DOHH2 (cell line): ENCODE results near the gene UBE2S.

Experiments used
- CTCF ChIP-seq: fragments of 200-600 bp; sonication (generic); IDR thresholded peaks from one replicate; pipeline ENCODE4 v1.5.1; 2014; ENCODE audit warnings: antibody characterized with exemption, mild to moderate bottlenecking, low read depth, low read length; ENCODE audit not compliant: poor library complexity, severe bottlenecking
- EZH2phosphoT487 ChIP-seq: fragments of 200-600 bp; sonication (generic); IDR thresholded peaks from 2 replicates; pipeline ENCODE4 v1.6.1; 2017; ENCODE audit warnings: borderline replicate concordance, mild to moderate bottlenecking, antibody characterized with exemption, low read length, moderate library complexity, mixed read lengths

DNA sequence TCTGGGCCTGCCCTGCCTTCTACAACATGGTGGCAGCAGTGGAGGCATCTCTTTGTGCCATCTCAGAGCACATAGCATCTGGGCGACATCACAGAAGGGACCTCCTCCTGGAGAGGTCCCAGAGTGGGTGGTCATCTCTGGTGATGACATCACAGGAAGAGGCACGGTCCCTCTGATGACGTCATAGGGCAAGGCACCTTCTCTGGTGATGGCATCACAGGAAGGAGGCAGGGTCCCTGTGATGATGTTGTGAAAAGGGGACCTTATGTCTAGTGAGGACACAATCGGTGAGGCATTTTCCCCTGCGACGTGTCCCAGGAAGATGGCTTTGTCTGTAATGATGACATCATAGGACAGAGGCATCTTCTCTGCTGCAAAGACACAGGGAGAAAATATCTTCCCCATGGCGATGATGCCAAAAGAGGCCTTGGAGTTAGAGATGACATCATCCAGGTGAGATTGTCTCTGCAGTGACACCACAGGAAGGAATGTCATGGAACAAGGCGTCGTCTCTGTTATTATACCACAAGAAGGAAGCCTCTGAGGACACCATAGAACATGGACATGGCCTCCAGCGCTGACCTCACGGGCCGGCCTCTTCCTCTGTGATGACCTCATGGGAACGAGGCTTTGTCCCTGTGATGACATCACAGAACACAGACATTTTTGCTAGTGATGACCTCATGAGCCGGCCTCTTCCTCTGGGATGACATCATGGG lies 24.8 kb upstream of the UBE2S start:
- TF ChIP-seq EZH2phosphoT487 = no peak
- TF ChIP-seq CTCF = no peak
